HCT116 (cell line): ENCODE measurements around the gene SEPTIN12. TPM values are rescaled to one million over a fixed set of nuclear protein-coding genes. Genes with fewer than 3 reads are reported as not detected.

Experiments
- ATAC-seq: fragments of 200-7000 bp; cut with Tn5 transposase; 2 replicates; pipeline ENCODE4 v1.9.1; 2020; ENCODE audit warnings: mild to moderate bottlenecking, moderate library complexity
- BruUV-seq: library from RNA; stranded (reverse); fragments of 400-500 nt; replicated peaks from 2 replicates; lab custom pipeline; 2021; lab: Mats Ljungman, UMichigan
- CTCF ChIA-PET: fragments of 300-600 bp; sonication (Branson Sonifier 250); formaldehyde crosslinking; loops from one replicate; lab custom pipeline; 2021; ENCODE audit warnings: antibody characterized with exemption; lab: Charles Lee
- POLR2A ChIA-PET: fragments of 300-600, 350-600 bp; sonication (Branson Sonifier 250); formaldehyde crosslinking; loops from one replicate; lab custom pipeline; 2021; ENCODE audit warnings: antibody characterized with exemption; lab: Charles Lee
- RAD21 ChIA-PET, 2 experiments: fragments of 300-600 bp; sonication (Branson Sonifier 250); formaldehyde crosslinking; loops; one replicate each; lab custom pipeline; 2023; ENCODE audit warnings: low total read pairs in 2 of 2; ENCODE audit not compliant: uncharacterized antibody in 2 of 2, unreplicated experiment in 2 of 2, low non-redundant PET in 1 of 2; lab: Charles Lee
- DNase-seq: peaks from one replicate; pipeline ENCODE4 v3.0.0-alpha.2; 2010; ENCODE audit warnings: low read depth, low spot score
- H2AFZ ChIP-seq: fragments of 200-600 bp; shearing (Covaris generic), sonication (generic); 2 replicates; pipeline ENCODE4 v1.6.1; 2017; ENCODE audit warnings: low read depth, mixed run types, mixed read lengths, antibody characterized with exemption, low read length; ENCODE audit not compliant: poor library complexity, severe bottlenecking
- H3K27ac ChIP-seq: 2 replicates; pipeline ENCODE4 v1.5.1; 2012; ENCODE audit warnings: low read depth, low read length
- H3K27me3 ChIP-seq: fragments of 200-600 bp; sonication (generic); 2 replicates; pipeline ENCODE4 v1.6.1; 2016; ENCODE audit warnings: mixed run types, low read length, mixed read lengths; ENCODE audit not compliant: insufficient read depth
- H3K36me3 ChIP-seq, 2 experiments: fragments of 200-500 bp in 1 of 2; fragments of 200-600 bp in 1 of 2; sonication (Bioruptor generic) in 1 of 2; sonication (generic) in 1 of 2; 2 replicates each; pipeline versions ENCODE4 v1.5.1 to v1.6.1; 2014 to 2016; ENCODE audit warnings: low read length in 2 of 2, inconsistent platforms in 1 of 2, mixed read lengths in 1 of 2, mixed run types in 1 of 2; ENCODE audit not compliant: insufficient read depth in 2 of 2, control insufficient read depth in 1 of 2
- H3K4me1 ChIP-seq, 2 experiments: fragments of 200-600 bp in 1 of 2; sonication (generic) in 1 of 2; 2 replicates each; pipeline versions ENCODE4 v1.5.1 to v1.6.1; 2012 to 2017; ENCODE audit warnings: low read length in 2 of 2, inconsistent platforms in 1 of 2, mild to moderate bottlenecking in 1 of 2, mixed read lengths in 1 of 2, mixed run types in 1 of 2, moderate library complexity in 1 of 2; ENCODE audit not compliant: insufficient read depth in 2 of 2, control insufficient read depth in 1 of 2
- H3K4me2 ChIP-seq: fragments of 200-600 bp; sonication (generic); 2 replicates; pipeline ENCODE4 v1.6.1; 2017; ENCODE audit warnings: mixed run types, low read length, mixed read lengths
- H3K4me3 ChIP-seq, 2 experiments: fragments of 200-600 bp in 1 of 2; sonication (generic) in 1 of 2; replicated peaks in 1 of 2; 2 replicates each; pipeline ENCODE4 v1.5.1; 2011 to 2016; ENCODE audit warnings: low read length in 2 of 2, control low read depth in 1 of 2, low read depth in 1 of 2, mild to moderate bottlenecking in 1 of 2, mixed read lengths in 1 of 2, mixed run types in 1 of 2
- H3K79me2 ChIP-seq: fragments of 200-600 bp; sonication (generic); 2 replicates; pipeline ENCODE4 v1.6.1; 2017; ENCODE audit warnings: mild to moderate bottlenecking, mixed run types, low read length, moderate library complexity, mixed read lengths; ENCODE audit not compliant: insufficient read depth
- H3K9ac ChIP-seq: fragments of 200-600 bp; sonication (generic); 2 replicates; pipeline ENCODE4 v1.6.1; 2016; ENCODE audit warnings: low read length, mixed read lengths
- H3K9me2 ChIP-seq: fragments of 200-600 bp; sonication (generic), shearing (Covaris generic); 2 replicates; pipeline ENCODE4 v1.6.1; 2017; ENCODE audit warnings: mixed run types, mild to moderate bottlenecking, moderate library complexity; ENCODE audit not compliant: insufficient read depth
- H3K9me3 ChIP-seq, 2 experiments: fragments of 200-500 bp in 1 of 2; fragments of 200-600 bp in 1 of 2; sonication (Bioruptor generic) in 1 of 2; sonication (generic) in 1 of 2; 2 replicates each; pipeline ENCODE4 v1.6.1; 2014 to 2017; ENCODE audit warnings: low read length in 2 of 2, mixed read lengths in 2 of 2, inconsistent platforms in 1 of 2, low read depth in 1 of 2, mild to moderate bottlenecking in 1 of 2, mixed run types in 1 of 2, moderate library complexity in 1 of 2; ENCODE audit not compliant: control insufficient read depth in 1 of 2, insufficient read depth in 1 of 2
- H4K20me1 ChIP-seq: fragments of 200-600 bp; sonication (generic), shearing (Covaris generic); 2 replicates; pipeline ENCODE4 v1.6.1; 2017; ENCODE audit warnings: mixed run types, mild to moderate bottlenecking, moderate library complexity; ENCODE audit not compliant: insufficient read depth
- CBX3 ChIP-seq: IDR thresholded peaks from 2 replicates; pipeline ENCODE4 v1.6.1; 2012; ENCODE audit warnings: low read depth
- CEBPB ChIP-seq: IDR thresholded peaks from 2 replicates; pipeline ENCODE4 v1.6.1; 2012; ENCODE audit warnings: low read depth
- ELF1 ChIP-seq: IDR thresholded peaks from 2 replicates; pipeline ENCODE4 v1.6.1; 2012; ENCODE audit warnings: low read depth, borderline replicate concordance
- EZH2 ChIP-seq: fragments of 200-600 bp; sonication (generic); IDR thresholded peaks from 2 replicates; pipeline ENCODE4 v1.6.1; 2017; ENCODE audit warnings: antibody characterized with exemption, mixed run types
- EZH2phosphoT487 ChIP-seq: fragments of 200-600 bp; IDR thresholded peaks from 2 replicates; pipeline ENCODE4 v1.6.1; 2018; ENCODE audit warnings: antibody characterized with exemption, borderline replicate concordance
- POLR2A ChIP-seq: IDR thresholded peaks from 2 replicates; pipeline ENCODE4 v1.7.0; 2011; ENCODE audit warnings: borderline replicate concordance; ENCODE audit not compliant: insufficient read depth, insufficient read length; ENCODE audit errors: extremely low read depth
- POLR2AphosphoS5 ChIP-seq: IDR thresholded peaks from 2 replicates; pipeline ENCODE4 v1.6.1; 2011; ENCODE audit warnings: mild to moderate bottlenecking, low read depth, low read length, moderate library complexity
- SIN3A ChIP-seq: IDR thresholded peaks from 2 replicates; pipeline ENCODE4 v1.6.1; 2012; ENCODE audit warnings: low read depth
- SP1 ChIP-seq: IDR thresholded peaks from 2 replicates; pipeline ENCODE4 v1.6.1; 2012; ENCODE audit warnings: low read depth
- SRF ChIP-seq: IDR thresholded peaks from 2 replicates; pipeline ENCODE4 v1.6.1; 2012; ENCODE audit warnings: low read depth
- TCF7L2 ChIP-seq: IDR thresholded peaks from 2 replicates; pipeline ENCODE4 v1.7.0; 2011; ENCODE audit warnings: borderline replicate concordance, inconsistent platforms; ENCODE audit not compliant: insufficient read depth, insufficient read length; ENCODE audit errors: extremely low read depth
- YY1 ChIP-seq: IDR thresholded peaks from 2 replicates; pipeline ENCODE4 v1.6.1; 2011; ENCODE audit warnings: low read length, low read depth, moderate library complexity, mild to moderate bottlenecking; ENCODE audit not compliant: insufficient replicate concordance; ENCODE audit errors: extremely low read depth
- ZFX ChIP-seq: fragments of 450-650 bp; IDR thresholded peaks from 2 replicates; pipeline ENCODE4 v1.6.1; 2017
- intact Hi-C: fragments of 100-400 bp; cut with micrococcal nuclease; formaldehyde crosslinking; loops from 2 replicates; pipeline ENCODE4 v1.10.0; 2022
- total RNA-seq: library from RNA; stranded (reverse); gene quantifications from one replicate; pipeline ENCODE4 v1.2.1, GENCODE V29; 2021; ENCODE audit not compliant: unreplicated experiment
- TF ChIP-seq, protein P1 (sequence below): IDR thresholded peaks from 2 replicates; pipeline ENCODE4 v1.6.1; 2012
- TF ChIP-seq, protein P2 (sequence below): IDR thresholded peaks from 2 replicates; pipeline ENCODE4 v1.6.1; 2011; ENCODE audit warnings: mild to moderate bottlenecking, low read length, moderate library complexity; ENCODE audit not compliant: insufficient replicate concordance; ENCODE audit errors: extremely low read depth
- TF ChIP-seq, protein P3 (sequence below): IDR thresholded peaks from 2 replicates; pipeline ENCODE4 v1.6.1; 2012; ENCODE audit warnings: low read depth
- TF ChIP-seq, protein P4 (sequence below), 3 experiments: fragments of 200-600 bp in 1 of 3; sonication (generic) in 1 of 3; IDR thresholded peaks in 2 of 3; conservative IDR thresholded peaks in 1 of 3; 2 replicates each; pipeline ENCODE4 v1.5.1; 2012 to 2017; ENCODE audit warnings: low read depth in 2 of 3, low read length in 2 of 3, antibody characterized with exemption in 1 of 3, borderline replicate concordance in 1 of 3, control low read depth in 1 of 3, mild to moderate bottlenecking in 1 of 3, mixed read lengths in 1 of 3, mixed run types in 1 of 3, moderate library complexity in 1 of 3; ENCODE audit not compliant: insufficient read depth in 1 of 3
- TF ChIP-seq, protein P5 (sequence below): IDR thresholded peaks from 2 replicates; pipeline ENCODE4 v1.6.1; 2012

The SEPTIN12 gene
- total RNA-seq, 1 experiment from 2014 or later = not detected

DNA sequence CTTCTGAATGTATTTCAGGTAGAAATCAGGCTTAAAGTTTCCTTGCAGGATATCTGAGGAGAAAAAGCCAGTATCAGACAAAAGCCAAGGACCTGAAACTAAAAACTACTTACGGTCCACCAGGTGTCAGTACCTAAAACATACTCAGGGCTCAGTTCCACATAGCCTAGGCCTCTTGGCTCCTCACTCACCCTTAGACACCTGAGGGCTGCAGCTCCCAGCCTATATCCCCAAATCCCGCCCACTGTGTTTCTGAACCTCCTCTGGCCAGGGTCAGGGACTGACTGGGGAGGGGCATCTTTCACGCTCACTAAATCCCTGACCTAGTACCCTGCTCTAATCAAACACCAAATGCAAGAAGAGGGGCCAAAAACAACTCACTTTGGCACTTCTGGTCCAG is 23.1 kb upstream of the SEPTIN12 start:
- Histone ChIP-seq H3K9me3 (no peaks in the 10 kb centered on the region), H3K27ac (no peak overlapping the region), H3K9ac (no peak overlapping the region), H3K79me2 (no peaks in the 10 kb centered on the region), H3K36me3 (peaks cover 34 to 35% of the 10 kb centered on the region in 2 experiments), H2AFZ (no peak overlapping the region), H3K9me2 (no peaks in the 10 kb centered on the region), H4K20me1 (no peaks in the 10 kb centered on the region), H3K4me1 (no peaks in the 10 kb centered on the region), H3K27me3 (no peaks in the 10 kb centered on the region), H3K4me2 (no peak overlapping the region), H3K4me3 (no peak overlapping the region)
- peak; percentile 53; the same call in 1 of the 2 replicates for ATAC-seq
- DNase-seq = no peak
- ChIA-PET CTCF (no interaction called here), RAD21 (no interaction called here), POLR2A (no interaction called here)
- intact Hi-C loops = no loop called here
- BruUV-seq = no TSS peak
- TF ChIP-seq, protein P1, sequence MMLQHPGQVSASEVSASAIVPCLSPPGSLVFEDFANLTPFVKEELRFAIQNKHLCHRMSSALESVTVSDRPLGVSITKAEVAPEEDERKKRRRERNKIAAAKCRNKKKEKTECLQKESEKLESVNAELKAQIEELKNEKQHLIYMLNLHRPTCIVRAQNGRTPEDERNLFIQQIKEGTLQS = no peak
- TF ChIP-seq, protein P2, sequence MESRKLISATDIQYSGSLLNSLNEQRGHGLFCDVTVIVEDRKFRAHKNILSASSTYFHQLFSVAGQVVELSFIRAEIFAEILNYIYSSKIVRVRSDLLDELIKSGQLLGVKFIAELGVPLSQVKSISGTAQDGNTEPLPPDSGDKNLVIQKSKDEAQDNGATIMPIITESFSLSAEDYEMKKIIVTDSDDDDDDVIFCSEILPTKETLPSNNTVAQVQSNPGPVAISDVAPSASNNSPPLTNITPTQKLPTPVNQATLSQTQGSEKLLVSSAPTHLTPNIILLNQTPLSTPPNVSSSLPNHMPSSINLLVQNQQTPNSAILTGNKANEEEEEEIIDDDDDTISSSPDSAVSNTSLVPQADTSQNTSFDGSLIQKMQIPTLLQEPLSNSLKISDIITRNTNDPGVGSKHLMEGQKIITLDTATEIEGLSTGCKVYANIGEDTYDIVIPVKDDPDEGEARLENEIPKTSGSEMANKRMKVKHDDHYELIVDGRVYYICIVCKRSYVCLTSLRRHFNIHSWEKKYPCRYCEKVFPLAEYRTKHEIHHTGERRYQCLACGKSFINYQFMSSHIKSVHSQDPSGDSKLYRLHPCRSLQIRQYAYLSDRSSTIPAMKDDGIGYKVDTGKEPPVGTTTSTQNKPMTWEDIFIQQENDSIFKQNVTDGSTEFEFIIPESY = no peak
- TF ChIP-seq SP1 = no peak
- TF ChIP-seq TCF7L2 = no peak
- no peak for TF ChIP-seq POLR2A
- TF ChIP-seq SRF = no peak
- TF ChIP-seq, protein P3, sequence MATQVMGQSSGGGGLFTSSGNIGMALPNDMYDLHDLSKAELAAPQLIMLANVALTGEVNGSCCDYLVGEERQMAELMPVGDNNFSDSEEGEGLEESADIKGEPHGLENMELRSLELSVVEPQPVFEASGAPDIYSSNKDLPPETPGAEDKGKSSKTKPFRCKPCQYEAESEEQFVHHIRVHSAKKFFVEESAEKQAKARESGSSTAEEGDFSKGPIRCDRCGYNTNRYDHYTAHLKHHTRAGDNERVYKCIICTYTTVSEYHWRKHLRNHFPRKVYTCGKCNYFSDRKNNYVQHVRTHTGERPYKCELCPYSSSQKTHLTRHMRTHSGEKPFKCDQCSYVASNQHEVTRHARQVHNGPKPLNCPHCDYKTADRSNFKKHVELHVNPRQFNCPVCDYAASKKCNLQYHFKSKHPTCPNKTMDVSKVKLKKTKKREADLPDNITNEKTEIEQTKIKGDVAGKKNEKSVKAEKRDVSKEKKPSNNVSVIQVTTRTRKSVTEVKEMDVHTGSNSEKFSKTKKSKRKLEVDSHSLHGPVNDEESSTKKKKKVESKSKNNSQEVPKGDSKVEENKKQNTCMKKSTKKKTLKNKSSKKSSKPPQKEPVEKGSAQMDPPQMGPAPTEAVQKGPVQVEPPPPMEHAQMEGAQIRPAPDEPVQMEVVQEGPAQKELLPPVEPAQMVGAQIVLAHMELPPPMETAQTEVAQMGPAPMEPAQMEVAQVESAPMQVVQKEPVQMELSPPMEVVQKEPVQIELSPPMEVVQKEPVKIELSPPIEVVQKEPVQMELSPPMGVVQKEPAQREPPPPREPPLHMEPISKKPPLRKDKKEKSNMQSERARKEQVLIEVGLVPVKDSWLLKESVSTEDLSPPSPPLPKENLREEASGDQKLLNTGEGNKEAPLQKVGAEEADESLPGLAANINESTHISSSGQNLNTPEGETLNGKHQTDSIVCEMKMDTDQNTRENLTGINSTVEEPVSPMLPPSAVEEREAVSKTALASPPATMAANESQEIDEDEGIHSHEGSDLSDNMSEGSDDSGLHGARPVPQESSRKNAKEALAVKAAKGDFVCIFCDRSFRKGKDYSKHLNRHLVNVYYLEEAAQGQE = no peak
- no peak for TF ChIP-seq CEBPB
- TF ChIP-seq CBX3 = no peak
- TF ChIP-seq, protein P4, sequence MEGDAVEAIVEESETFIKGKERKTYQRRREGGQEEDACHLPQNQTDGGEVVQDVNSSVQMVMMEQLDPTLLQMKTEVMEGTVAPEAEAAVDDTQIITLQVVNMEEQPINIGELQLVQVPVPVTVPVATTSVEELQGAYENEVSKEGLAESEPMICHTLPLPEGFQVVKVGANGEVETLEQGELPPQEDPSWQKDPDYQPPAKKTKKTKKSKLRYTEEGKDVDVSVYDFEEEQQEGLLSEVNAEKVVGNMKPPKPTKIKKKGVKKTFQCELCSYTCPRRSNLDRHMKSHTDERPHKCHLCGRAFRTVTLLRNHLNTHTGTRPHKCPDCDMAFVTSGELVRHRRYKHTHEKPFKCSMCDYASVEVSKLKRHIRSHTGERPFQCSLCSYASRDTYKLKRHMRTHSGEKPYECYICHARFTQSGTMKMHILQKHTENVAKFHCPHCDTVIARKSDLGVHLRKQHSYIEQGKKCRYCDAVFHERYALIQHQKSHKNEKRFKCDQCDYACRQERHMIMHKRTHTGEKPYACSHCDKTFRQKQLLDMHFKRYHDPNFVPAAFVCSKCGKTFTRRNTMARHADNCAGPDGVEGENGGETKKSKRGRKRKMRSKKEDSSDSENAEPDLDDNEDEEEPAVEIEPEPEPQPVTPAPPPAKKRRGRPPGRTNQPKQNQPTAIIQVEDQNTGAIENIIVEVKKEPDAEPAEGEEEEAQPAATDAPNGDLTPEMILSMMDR (IDR thresholded peaks at IDR 0.05 in 2 of 3, conservative IDR thresholded peaks at IDR 0.05 in 1 of 3; ENCODE audit: borderline replicate concordance in 1 of 3, insufficient read depth in 1 of 3, low read depth in 2 of 3, low read length in 2 of 3) = no peak
- TF ChIP-seq ELF1 = no peak
- no peak for TF ChIP-seq YY1
- TF ChIP-seq SIN3A = no peak
- no peak for TF ChIP-seq EZH2phosphoT487
- TF ChIP-seq, protein P5, sequence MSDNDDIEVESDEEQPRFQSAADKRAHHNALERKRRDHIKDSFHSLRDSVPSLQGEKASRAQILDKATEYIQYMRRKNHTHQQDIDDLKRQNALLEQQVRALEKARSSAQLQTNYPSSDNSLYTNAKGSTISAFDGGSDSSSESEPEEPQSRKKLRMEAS = no peak
- no peak for TF ChIP-seq ZFX
- TF ChIP-seq EZH2 = no peak
- TF ChIP-seq POLR2AphosphoS5 = no peak
